ENCODE measurements around the gene CMTM4.

DNA sequence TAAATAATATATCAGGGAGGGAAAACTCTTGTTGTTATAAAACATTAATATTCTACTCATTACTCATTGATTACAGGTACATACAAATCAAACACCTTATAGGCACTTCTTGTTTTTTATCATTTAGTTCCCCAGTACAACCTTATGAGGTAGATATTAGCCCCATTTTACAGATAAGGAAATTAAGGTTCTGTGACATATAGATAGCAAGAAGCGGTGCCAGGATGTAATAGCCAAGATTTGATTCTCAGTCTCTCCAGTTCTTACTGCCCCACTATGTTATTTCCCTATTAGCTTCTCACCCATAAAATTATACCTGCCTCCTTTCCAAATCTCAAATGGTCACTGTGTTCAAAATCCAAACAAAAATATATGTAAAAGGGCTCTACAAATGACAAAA, 55.2 kb downstream of the CMTM4 start:
- no peak for TF ChIP-seq EP300 (IDR thresholded peaks at IDR 0.05; ENCODE audit: borderline replicate concordance in 1 of 2, low read depth in 2 of 2, low read length in 2 of 2)
- TF ChIP-seq POLR2A (IDR thresholded peaks at IDR 0.05; ENCODE audit: control extremely low read depth in 1 of 2, low read depth in 2 of 2, low read length in 2 of 2) = no peak
- TF ChIP-seq, protein P1, sequence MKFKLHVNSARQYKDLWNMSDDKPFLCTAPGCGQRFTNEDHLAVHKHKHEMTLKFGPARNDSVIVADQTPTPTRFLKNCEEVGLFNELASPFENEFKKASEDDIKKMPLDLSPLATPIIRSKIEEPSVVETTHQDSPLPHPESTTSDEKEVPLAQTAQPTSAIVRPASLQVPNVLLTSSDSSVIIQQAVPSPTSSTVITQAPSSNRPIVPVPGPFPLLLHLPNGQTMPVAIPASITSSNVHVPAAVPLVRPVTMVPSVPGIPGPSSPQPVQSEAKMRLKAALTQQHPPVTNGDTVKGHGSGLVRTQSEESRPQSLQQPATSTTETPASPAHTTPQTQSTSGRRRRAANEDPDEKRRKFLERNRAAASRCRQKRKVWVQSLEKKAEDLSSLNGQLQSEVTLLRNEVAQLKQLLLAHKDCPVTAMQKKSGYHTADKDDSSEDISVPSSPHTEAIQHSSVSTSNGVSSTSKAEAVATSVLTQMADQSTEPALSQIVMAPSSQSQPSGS (IDR thresholded peaks at IDR 0.05; ENCODE audit: low read length) = no peak
- no peak for TF ChIP-seq CBX5 (IDR thresholded peaks at IDR 0.05; ENCODE audit: low read depth, low read length)
- TF ChIP-seq CTCF (IDR thresholded peaks at IDR 0.05; ENCODE audit: control extremely low read depth in 1 of 3, insufficient read depth in 1 of 3, low read depth in 1 of 3, low read length in 3 of 3) = no peak
- TF ChIP-seq POLR2AphosphoS5 (IDR thresholded peaks at IDR 0.05; ENCODE audit: low read depth, low read length) = no peak
- no peak for TF ChIP-seq RBBP5 (IDR thresholded peaks at IDR 0.05; ENCODE audit: borderline replicate concordance, low read depth, low read length)

All from H1 (cell line).